NT2/D1 (cell line): ENCODE results near the gene KLHL1.

Experiments used
- SUZ12 ChIP-seq: IDR thresholded peaks from 2 replicates; pipeline ENCODE4 v1.6.1; 2011; ENCODE audit not compliant: insufficient read length, insufficient read depth; ENCODE audit errors: extremely low read depth
- YY1 ChIP-seq: IDR thresholded peaks from 2 replicates; pipeline ENCODE4 v1.6.1; 2011; ENCODE audit not compliant: insufficient read length, insufficient read depth
- ZNF274 ChIP-seq: IDR thresholded peaks from 2 replicates; pipeline ENCODE4 v1.6.1; 2011; ENCODE audit warnings: mild to moderate bottlenecking, low read depth, low read length

- TF ChIP-seq ZNF274 = no peak
- no peak for TF ChIP-seq SUZ12
- TF ChIP-seq YY1 = no peak
Measured at GRCh38 chr13:69820180-69820579, 288.1 kb downstream of the KLHL1 start.
